Cardiac atrium fibroblast (primary cell): ENCODE measurements around the gene MISFA. TPM values are rescaled to one million over a fixed set of nuclear protein-coding genes. Genes with fewer than 3 reads are reported as not detected.

Experiments used
- total RNA-seq: library from RNA; depleted of rRNA; stranded (reverse); fragments of >200 nt; gene quantifications from 2 replicates; pipeline ENCODE4 v1.2.3, GENCODE V29; 2015

MISFA gene
- 7.6 TPM in 1 of 2 replicates, not detected in the other for total RNA-seq

GRCh38 chr11:18599739-18600230, at the start of gene MISFA:
Gene MISFA, plus strand, starts transcription at chr11:18599789. Its CDS starts 140 bp downstream, at chr11:18599929.

GRCh38 chr11:18588297-18589252, 11.0 kb upstream of the MISFA start, which contains the start of gene UEVLD:
Gene UEVLD, minus strand, starts transcription at chr11:18588734. Its CDS starts 80 bp downstream, at chr11:18588654.

GRCh38 chr11:18634140-18635032, 34.8 kb downstream of the MISFA start, which contains the start of gene SPTY2D1:
Gene SPTY2D1, minus strand, starts transcription at chr11:18634342. Its CDS starts 85 bp downstream, at chr11:18634257.

Other genes starting within 250 kb of the MISFA start
- gene LDHA, start 205.2 kb upstream of the MISFA start, total RNA-seq, result 1,968 and 2,018 TPM in 2 replicates
- not detected in 2 replicates for gene LDHC, start 187.5 kb upstream of the MISFA start, total RNA-seq
- gene LDHAL6A, start 143.9 kb upstream of the MISFA start, total RNA-seq, result not detected in 2 replicates
- 90.9 and 120 TPM in 2 replicates for gene TSG101, start 72.8 kb upstream of the MISFA start, total RNA-seq
- gene UEVLD, start 11.1 kb upstream of the MISFA start, total RNA-seq, result 17.7 and 22.4 TPM in 2 replicates
- gene SPTY2D1, start 34.6 kb downstream of the MISFA start, total RNA-seq, result 11.7 TPM in 2 replicates
- gene TMEM86A, start 99.0 kb downstream of the MISFA start, total RNA-seq, result 0.54 and 2.1 TPM in 2 replicates
- not detected in 2 replicates for gene IGSF22, start 126.4 kb downstream of the MISFA start, total RNA-seq
- gene PTPN5, start 192.0 kb downstream of the MISFA start, total RNA-seq, result not detected in 2 replicates